ENCODE measurements around the gene TMEM80.

DNA sequence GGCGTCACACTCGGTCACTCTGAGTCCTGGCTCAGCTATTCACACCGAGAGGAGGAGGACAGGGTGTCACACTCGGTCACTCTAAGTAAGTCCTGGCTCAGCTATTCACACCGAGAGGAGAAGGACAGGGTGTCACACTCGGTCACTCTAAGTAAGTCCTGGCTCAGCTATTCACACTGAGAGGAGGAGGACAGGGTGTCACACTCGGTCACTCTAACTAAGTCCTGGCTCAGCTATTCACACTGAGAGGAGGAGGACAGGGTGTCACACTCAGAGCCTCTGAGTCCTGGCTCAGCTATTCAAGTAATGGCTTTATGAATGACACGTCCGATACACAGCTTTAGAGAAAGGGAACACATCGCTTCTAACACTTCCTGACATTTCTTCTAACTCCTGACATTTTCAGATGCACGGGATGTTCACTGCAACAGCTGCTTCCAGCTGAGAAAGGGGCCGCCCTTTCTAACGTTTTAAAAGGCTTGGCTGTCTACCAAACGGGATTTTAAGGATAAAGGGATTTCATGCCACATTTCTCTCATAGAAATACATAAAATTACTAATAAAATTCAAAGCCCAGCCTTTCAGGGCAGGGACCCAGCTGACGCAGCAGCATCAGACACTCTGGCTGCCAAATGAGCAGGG, 30.4 kb upstream of the TMEM80 start:
- TF ChIP-seq POLR2A (IDR thresholded peaks at IDR 0.05) (no peak), POLR2AphosphoS5 (IDR thresholded peaks at IDR 0.05) (no peak)
- TF ChIP-seq, protein P1, sequence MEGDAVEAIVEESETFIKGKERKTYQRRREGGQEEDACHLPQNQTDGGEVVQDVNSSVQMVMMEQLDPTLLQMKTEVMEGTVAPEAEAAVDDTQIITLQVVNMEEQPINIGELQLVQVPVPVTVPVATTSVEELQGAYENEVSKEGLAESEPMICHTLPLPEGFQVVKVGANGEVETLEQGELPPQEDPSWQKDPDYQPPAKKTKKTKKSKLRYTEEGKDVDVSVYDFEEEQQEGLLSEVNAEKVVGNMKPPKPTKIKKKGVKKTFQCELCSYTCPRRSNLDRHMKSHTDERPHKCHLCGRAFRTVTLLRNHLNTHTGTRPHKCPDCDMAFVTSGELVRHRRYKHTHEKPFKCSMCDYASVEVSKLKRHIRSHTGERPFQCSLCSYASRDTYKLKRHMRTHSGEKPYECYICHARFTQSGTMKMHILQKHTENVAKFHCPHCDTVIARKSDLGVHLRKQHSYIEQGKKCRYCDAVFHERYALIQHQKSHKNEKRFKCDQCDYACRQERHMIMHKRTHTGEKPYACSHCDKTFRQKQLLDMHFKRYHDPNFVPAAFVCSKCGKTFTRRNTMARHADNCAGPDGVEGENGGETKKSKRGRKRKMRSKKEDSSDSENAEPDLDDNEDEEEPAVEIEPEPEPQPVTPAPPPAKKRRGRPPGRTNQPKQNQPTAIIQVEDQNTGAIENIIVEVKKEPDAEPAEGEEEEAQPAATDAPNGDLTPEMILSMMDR (IDR thresholded peaks at IDR 0.05): no peak
